IPS DF 4.7 (cell line): ENCODE data around the gene ZNF197.
A peak's percentile ranks its signal among the peaks of the same experiment; 100 is the strongest.
"Not testable (repeated sequence)": the region's sequence is repeated elsewhere in the genome, so short reads cannot be mapped to it uniquely, and the experiment has no call there.

ENCODE experiments used
- DNase-seq: peaks from one replicate; pipeline ENCODE4 v3.0.0-alpha.2; 2013; ENCODE audit warnings: low spot score; ENCODE audit errors: extremely low read depth

The ZNF197 gene

DNA sequence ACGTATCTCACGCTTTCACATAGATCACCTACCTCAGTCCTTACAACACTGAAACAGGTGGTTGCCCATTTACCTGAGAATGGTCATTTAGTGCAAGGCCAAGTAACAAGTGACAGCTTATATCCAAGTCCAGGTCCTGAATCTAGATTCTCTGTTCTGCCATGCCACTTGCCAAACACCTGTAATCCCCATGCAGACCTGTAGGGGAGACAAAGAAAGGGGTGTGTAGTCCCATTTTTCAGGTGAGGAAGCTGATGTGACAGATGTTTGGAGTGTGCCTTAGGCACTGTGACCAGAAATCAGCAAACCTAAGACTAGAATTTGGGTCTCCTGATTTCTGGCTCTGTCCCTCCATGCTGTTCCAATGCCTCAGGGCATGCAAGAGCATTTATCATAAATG lies 36.4 kb downstream of the ZNF197 start:
- no peak for DNase-seq

DNA sequence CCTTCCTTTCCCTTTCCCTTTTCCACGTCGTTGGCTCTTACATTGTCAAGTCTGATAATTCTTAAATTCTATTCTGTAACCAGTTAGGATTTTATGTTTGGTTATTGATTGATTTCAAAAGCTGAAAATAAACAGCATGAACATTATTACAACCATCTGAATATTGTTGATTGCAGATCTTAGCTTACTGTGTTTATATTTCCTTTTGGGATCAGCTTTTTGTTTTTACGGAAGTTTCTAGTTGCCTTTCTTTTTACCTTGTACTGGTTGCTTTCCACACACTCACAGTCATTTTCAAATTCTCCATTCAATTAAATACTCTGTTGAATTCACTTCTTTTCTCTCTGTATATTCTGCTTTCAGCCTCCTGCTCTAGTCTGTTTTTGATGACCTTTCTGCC lies 40.3 kb downstream of the ZNF197 start:
- DNase-seq: no peak

GRCh38 chr3:44666346-44666745 lies 41.5 kb downstream of the ZNF197 start:
- DNase-seq: no peak

DNA sequence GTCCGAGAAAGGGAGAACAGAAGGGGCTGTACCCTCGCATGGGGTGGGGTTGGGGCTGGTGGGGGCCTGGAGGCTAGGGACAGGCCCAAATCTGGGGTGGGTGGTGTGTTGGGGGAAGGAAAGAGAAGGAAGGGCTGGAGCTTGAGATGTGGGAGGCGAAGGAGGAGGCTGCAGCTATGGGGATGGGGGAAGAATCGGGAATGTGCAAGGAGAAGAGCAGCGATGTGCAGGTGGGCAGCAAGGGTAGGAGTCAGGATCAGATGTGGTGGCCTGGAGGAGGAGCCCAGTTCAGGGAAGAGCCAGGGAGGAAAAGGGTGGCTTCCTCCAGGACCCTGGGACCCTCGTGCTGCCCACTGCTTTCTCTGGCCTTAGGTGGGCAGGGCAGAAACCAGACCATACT lies 44.9 kb downstream of the ZNF197 start:
- DNase-seq: no peak

DNA sequence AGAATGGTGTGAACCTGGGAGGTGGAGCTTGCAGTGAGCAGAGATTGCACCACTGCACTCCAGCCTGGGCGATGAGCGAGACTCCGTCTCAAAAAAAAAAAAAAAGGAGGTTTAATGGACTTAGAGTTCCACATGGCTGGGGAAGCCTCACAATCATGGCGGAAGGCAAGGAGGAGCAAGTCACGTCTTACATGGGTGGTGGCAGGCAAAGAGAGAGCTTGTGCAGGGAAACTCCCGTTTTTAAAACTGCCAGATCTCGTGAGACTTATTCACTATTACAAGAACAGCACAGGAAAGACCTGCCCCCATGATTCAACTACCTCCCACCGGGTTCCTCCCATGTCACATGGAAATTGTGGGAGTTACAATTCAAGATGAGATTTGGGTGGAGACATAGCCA lies 48.6 kb downstream of the ZNF197 start:
- not testable (repeated sequence) for DNase-seq

- DNase-seq: no peak
Observed at GRCh38 chr3:44674211-44674610, 49.4 kb downstream of the ZNF197 start.

DNA sequence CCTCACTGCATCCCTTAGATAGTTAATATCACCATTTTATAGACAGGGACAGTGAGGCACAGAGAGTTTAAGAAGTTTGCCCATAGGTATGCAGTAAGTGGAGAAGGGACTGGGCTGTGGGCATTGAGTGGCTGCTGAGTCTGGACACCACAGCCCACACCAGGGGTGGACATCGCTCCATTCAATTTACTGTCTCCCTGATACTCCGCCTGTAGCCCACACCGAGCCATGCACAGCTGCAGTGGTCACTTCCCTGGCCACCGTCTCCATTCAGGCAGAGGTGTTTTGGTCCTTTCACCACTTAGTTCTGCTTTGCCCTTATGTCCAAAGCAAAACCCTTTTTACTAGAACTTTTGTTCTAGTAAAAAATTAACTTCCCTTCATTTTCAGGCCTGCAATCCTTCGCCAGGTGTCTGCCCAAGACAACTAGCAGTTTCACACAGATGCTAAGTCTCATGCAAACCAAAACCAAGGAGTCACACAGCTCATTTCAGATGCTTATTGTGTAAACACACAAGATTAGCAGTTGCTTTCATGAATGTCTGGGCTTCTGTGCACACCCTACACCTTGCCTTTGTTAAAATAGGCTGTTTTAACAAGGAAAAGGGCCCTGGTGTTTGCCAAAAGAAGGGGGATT lies 53.8 kb downstream of the ZNF197 start:
- no peak for DNase-seq

DNA sequence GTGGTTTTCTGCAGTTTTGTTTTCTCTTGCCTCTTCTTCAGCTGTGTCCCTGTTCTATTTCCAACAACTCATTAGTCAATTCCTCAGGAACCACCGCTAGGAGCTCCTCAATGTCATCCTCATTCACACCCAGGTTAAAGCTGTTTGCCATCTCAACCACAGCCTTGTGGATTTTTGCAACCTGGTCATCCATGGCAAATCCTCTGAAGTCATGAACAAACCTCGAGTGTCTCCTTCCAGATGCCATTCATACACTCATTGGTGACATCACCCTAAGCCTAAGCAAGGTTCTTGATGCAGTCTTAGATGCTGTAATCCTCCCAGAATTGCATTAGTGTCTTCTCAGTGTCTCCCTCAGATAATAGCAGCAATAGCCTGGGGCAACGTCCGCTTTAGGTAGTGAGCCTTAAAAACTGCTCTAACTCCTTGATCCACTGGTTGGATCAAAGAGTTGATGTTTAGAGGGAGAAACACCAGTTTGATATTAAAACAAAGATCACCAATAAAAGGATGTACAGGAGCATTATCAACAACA lies 56.2 kb downstream of the ZNF197 start:
- no peak for DNase-seq

GRCh38 chr3:44682182-44682896 lies 57.5 kb downstream of the ZNF197 start:
- DNase-seq: no peak

- peak; percentile 14 for DNase-seq
Observed at GRCh38 chr3:44685128-44685800, 60.4 kb downstream of the ZNF197 start.

- no peak for DNase-seq
Observed at GRCh38 chr3:44687898-44688297, 63.1 kb downstream of the ZNF197 start.
